Fibroblast of villous mesenchyme (primary cell): ENCODE results near the gene ITPRID2. TPM values are rescaled to one million over a fixed set of nuclear protein-coding genes. Genes with fewer than 3 reads are reported as not detected.

ENCODE experiments used
- DNase-seq: peaks from one replicate; pipeline ENCODE4 v3.0.0-alpha.2; 2010; ENCODE audit warnings: low read depth
- H3K4me3 ChIP-seq: 2 replicates; pipeline ENCODE4 v1.5.1; 2011; ENCODE audit warnings: low read depth, mild to moderate bottlenecking, low read length
- CTCF ChIP-seq: IDR thresholded peaks from 2 replicates; pipeline ENCODE4 v1.5.1; 2012; ENCODE audit warnings: low read depth, mild to moderate bottlenecking, low read length; ENCODE audit not compliant: insufficient read depth
- total RNA-seq: library from RNA; depleted of rRNA; stranded (reverse); fragments of >200 nt; gene quantifications from 2 replicates; pipeline ENCODE4 v1.2.3, GENCODE V29; 2012

ITPRID2 gene
- total RNA-seq, 1 donor: 301 TPM

GRCh38 chr2:181910028-181910831, 18.7 kb downstream of the ITPRID2 start:
- TF ChIP-seq CTCF: no peak
- DNase-seq: no peak
- no peak overlapping the region for H3K4me3 ChIP-seq

GRCh38 chr2:181911830-181912229, 20.3 kb downstream of the ITPRID2 start:
- DNase-seq: no peak
- TF ChIP-seq CTCF: no peak
- H3K4me3 ChIP-seq: no peak overlapping the region

- H3K4me3 ChIP-seq: no peak overlapping the region
- peak; percentile 36 for DNase-seq
- TF ChIP-seq CTCF: no peak
Observed at GRCh38 chr2:181915102-181915501, 23.6 kb downstream of the ITPRID2 start.

GRCh38 chr2:181916726-181917718, 25.5 kb downstream of the ITPRID2 start:
- H3K4me3 ChIP-seq: no peak overlapping the region
- no peak for DNase-seq
- no peak for TF ChIP-seq CTCF

DNA sequence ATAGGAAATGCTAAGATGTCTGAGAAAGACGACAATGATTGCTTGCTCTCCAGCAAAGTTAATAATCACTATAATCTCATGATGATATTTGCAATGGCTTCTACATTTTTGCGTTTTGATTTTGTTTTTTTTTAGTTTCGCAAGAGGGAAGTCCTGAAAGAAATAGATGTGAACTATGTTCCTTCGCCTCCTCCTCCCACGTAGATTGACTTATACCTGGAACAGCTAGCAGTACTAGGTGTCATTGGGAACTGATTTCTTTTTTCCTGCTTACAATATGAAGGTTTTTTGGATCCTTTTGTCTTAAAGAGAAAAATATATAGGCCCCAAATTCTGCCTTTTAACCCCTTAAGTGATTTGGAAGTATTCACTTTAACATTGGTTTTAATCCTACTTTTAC, 26.7 kb downstream of the ITPRID2 start:
- H3K4me3 ChIP-seq: no peak overlapping the region

GRCh38 chr2:181923121-181923520, 31.6 kb downstream of the ITPRID2 start:
- no peak for DNase-seq
- H3K4me3 ChIP-seq: no peak overlapping the region
- no peak for TF ChIP-seq CTCF

More for the DNA sequence above, 26.7 kb downstream of the ITPRID2 start:
- no peak for TF ChIP-seq CTCF
- DNase-seq: no peak
